ENCODE data around the gene IPO11.

DNA sequence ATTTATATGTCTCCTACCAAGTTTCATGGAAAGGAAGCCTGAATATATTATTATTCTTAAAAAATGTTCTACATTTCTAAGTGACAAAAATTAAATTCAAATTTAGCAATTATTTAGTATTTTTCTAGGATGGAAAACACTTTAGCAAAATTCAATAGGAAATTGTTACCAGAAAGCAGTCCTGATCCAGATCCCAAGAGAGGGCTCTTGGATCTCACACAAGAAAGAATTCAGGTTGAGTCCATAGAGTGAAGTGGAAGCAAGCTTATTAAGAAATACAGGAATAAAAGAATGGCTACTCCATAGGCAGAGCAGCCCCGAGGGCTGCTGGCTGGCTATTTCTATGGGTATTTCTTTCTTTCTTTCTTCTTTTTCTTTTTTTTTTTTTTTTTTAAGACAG lies 210.7 kb downstream of the IPO11 start:
- TF ChIP-seq, protein P1, sequence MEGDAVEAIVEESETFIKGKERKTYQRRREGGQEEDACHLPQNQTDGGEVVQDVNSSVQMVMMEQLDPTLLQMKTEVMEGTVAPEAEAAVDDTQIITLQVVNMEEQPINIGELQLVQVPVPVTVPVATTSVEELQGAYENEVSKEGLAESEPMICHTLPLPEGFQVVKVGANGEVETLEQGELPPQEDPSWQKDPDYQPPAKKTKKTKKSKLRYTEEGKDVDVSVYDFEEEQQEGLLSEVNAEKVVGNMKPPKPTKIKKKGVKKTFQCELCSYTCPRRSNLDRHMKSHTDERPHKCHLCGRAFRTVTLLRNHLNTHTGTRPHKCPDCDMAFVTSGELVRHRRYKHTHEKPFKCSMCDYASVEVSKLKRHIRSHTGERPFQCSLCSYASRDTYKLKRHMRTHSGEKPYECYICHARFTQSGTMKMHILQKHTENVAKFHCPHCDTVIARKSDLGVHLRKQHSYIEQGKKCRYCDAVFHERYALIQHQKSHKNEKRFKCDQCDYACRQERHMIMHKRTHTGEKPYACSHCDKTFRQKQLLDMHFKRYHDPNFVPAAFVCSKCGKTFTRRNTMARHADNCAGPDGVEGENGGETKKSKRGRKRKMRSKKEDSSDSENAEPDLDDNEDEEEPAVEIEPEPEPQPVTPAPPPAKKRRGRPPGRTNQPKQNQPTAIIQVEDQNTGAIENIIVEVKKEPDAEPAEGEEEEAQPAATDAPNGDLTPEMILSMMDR (conservative IDR thresholded peaks at IDR 0.05): no peak
- no peak for TF ChIP-seq ZFX (IDR thresholded peaks at IDR 0.05)
